H1 (cell line): ENCODE measurements around the gene NDC1. TPM values are rescaled to one million over a fixed set of nuclear protein-coding genes. Genes with fewer than 3 reads are reported as not detected.

Experiments used
- CTCF ChIA-PET: fragments of 300-600 bp; sonication (Branson Sonifier 250); formaldehyde crosslinking; loops from one replicate; lab custom pipeline; 2021; ENCODE audit not compliant: partially characterized antibody; lab: Charles Lee
- POLR2A ChIA-PET: fragments of 300-600 bp; sonication (Branson Sonifier 250); formaldehyde crosslinking; loops from one replicate; lab custom pipeline; 2021; ENCODE audit warnings: inconsistent platforms; ENCODE audit not compliant: partially characterized antibody; lab: Charles Lee
- DNase-seq, 2 experiments: peaks; one replicate each; pipeline versions ENCODE4 v3.0.0 to v3.0.0-alpha.2; 2010 to 2022; ENCODE audit warnings: low spot score in 2 of 2, low read depth in 1 of 2, mixed read lengths in 1 of 2
- FAIRE-seq: peaks from 2 replicates; lab custom pipeline; 2011; peaks lifted over from hg19 to GRCh38; lab: Jason Lieb, UNC
- H2AFZ ChIP-seq: 2 replicates; pipeline ENCODE4 v1.8.1; 2012; ENCODE audit warnings: low read length, inconsistent platforms
- H2AK5ac ChIP-seq: 2 replicates; pipeline ENCODE4 v1.6.1; 2013; ENCODE audit warnings: low read depth, low read length
- H2BK120ac ChIP-seq: replicated peaks from 2 replicates; pipeline ENCODE3; 2013; ENCODE audit warnings: low read depth, low read length, inconsistent platforms
- H2BK12ac ChIP-seq: 2 replicates; pipeline ENCODE4 v1.6.1; 2013; ENCODE audit warnings: low read depth, low read length
- H2BK15ac ChIP-seq: 2 replicates; pipeline ENCODE4 v1.6.1; 2013; ENCODE audit warnings: low read length
- H2BK20ac ChIP-seq: 2 replicates; pipeline ENCODE4 v1.6.1; 2013; ENCODE audit warnings: low read length
- H2BK5ac ChIP-seq: 2 replicates; pipeline ENCODE4 v1.6.1; 2013; ENCODE audit warnings: low read depth, low read length
- H3K14ac ChIP-seq: 2 replicates; pipeline ENCODE4 v1.6.1; 2013; ENCODE audit warnings: inconsistent platforms; ENCODE audit not compliant: insufficient read length
- H3K18ac ChIP-seq: 2 replicates; pipeline ENCODE4 v1.6.1; 2013; ENCODE audit warnings: low read length; ENCODE audit errors: extremely low read depth
- H3K23ac ChIP-seq: 2 replicates; pipeline ENCODE4 v1.6.1; 2013; ENCODE audit warnings: inconsistent platforms; ENCODE audit not compliant: insufficient read length
- H3K23me2 ChIP-seq: 2 replicates; pipeline ENCODE4 v1.6.1; 2013; ENCODE audit warnings: low read depth, low read length
- H3K27ac ChIP-seq: 2 replicates; pipeline ENCODE4 v1.6.1; 2011; ENCODE audit warnings: low read depth, low read length, inconsistent platforms
- H3K27me3 ChIP-seq, 4 experiments: replicated peaks in 1 of 4; 1 replicate in 1 of 4; 2 replicates in 3 of 4; pipeline versions ENCODE4 v1.6.1 to v1.8.1; 2011 to 2013; ENCODE audit warnings: low read length in 3 of 4, mild to moderate bottlenecking in 3 of 4, inconsistent platforms in 2 of 4, mixed read lengths in 2 of 4, moderate library complexity in 1 of 4; ENCODE audit not compliant: control insufficient read depth in 3 of 4, insufficient read depth in 3 of 4; ENCODE audit errors: extremely low read depth in 1 of 4
- H3K36me3 ChIP-seq, 4 experiments: 2 replicates each; pipeline versions ENCODE4 v1.6.1 to v1.8.1; 2011 to 2013; ENCODE audit warnings: mild to moderate bottlenecking in 4 of 4, low read length in 3 of 4, moderate library complexity in 2 of 4, control low read depth in 1 of 4, inconsistent platforms in 1 of 4; ENCODE audit not compliant: insufficient read depth in 4 of 4, control insufficient read depth in 2 of 4
- H3K4ac ChIP-seq: replicated peaks from 2 replicates; pipeline ENCODE3; 2013; ENCODE audit warnings: low read length, low read depth, mixed read lengths, inconsistent platforms; ENCODE audit not compliant: insufficient read length
- H3K4me1 ChIP-seq, 4 experiments: replicated peaks in 1 of 4; 1 replicate in 1 of 4; 2 replicates in 3 of 4; pipeline versions ENCODE4 v1.6.1 to v1.8.1; 2011 to 2013; ENCODE audit warnings: low read length in 3 of 4, inconsistent platforms in 2 of 4, mixed read lengths in 1 of 4; ENCODE audit not compliant: insufficient read depth in 4 of 4, control insufficient read depth in 3 of 4
- H3K4me2 ChIP-seq, 2 experiments: 2 replicates each; pipeline versions ENCODE4 v1.6.1 to v1.8.1; 2011 to 2013; ENCODE audit warnings: low read depth in 2 of 2, low read length in 2 of 2, control low read depth in 1 of 2, inconsistent platforms in 1 of 2, mild to moderate bottlenecking in 1 of 2; ENCODE audit not compliant: insufficient read depth in 1 of 2
- H3K4me3 ChIP-seq, 4 experiments: fragments of 200-600, 300-600 bp in 1 of 4; sonication (generic), shearing (Covaris generic), sonication (Bioruptor Twin) in 1 of 4; 2 replicates each; pipeline versions ENCODE4 v1.5.1 to v1.8.1; 2011 to 2016; ENCODE audit warnings: low read length in 4 of 4, low read depth in 3 of 4, control low read depth in 2 of 4, inconsistent platforms in 2 of 4, mild to moderate bottlenecking in 2 of 4, mixed read lengths in 1 of 4, moderate library complexity in 1 of 4; ENCODE audit not compliant: insufficient read depth in 2 of 4; ENCODE audit errors: extremely low read depth in 1 of 4
- H3K56ac ChIP-seq: replicated peaks from 2 replicates; pipeline ENCODE3; 2013; ENCODE audit warnings: low read depth, mild to moderate bottlenecking, mixed read lengths, low read length, inconsistent platforms; ENCODE audit not compliant: insufficient read length
- H3K79me1 ChIP-seq: 2 replicates; pipeline ENCODE4 v1.6.1; 2013; ENCODE audit warnings: low read depth, low read length, control low read depth
- H3K79me2 ChIP-seq, 2 experiments: 2 replicates each; pipeline versions ENCODE4 v1.6.1 to v1.8.1; 2012 to 2013; ENCODE audit warnings: low read length in 2 of 2, mild to moderate bottlenecking in 2 of 2, inconsistent platforms in 1 of 2; ENCODE audit not compliant: insufficient read depth in 2 of 2, control insufficient read depth in 1 of 2
- H3K9ac ChIP-seq, 4 experiments: replicated peaks in 1 of 4; 1 replicate in 1 of 4; 2 replicates in 3 of 4; pipeline versions ENCODE4 v1.6.1 to v1.8.1; 2011 to 2013; ENCODE audit warnings: low read depth in 3 of 4, low read length in 3 of 4, control low read depth in 2 of 4, mild to moderate bottlenecking in 2 of 4, moderate library complexity in 2 of 4, inconsistent platforms in 1 of 4; ENCODE audit errors: extremely low read depth in 1 of 4
- H3K9me3 ChIP-seq, 2 experiments: 2 replicates each; pipeline versions ENCODE4 v1.6.1 to v1.8.1; 2012 to 2013; ENCODE audit warnings: mild to moderate bottlenecking in 2 of 2, moderate library complexity in 2 of 2, control low read depth in 1 of 2, inconsistent platforms in 1 of 2, low read depth in 1 of 2, low read length in 1 of 2, mixed read lengths in 1 of 2; ENCODE audit not compliant: insufficient read depth in 2 of 2
- H4K20me1 ChIP-seq, 2 experiments: replicated peaks in 1 of 2; 2 replicates each; pipeline versions ENCODE3 to v1.8.1; 2011 to 2013; ENCODE audit warnings: inconsistent platforms in 2 of 2, low read length in 2 of 2, mild to moderate bottlenecking in 1 of 2; ENCODE audit not compliant: insufficient read depth in 2 of 2, control insufficient read depth in 1 of 2
- H4K5ac ChIP-seq: 2 replicates; pipeline ENCODE4 v1.6.1; 2013; ENCODE audit warnings: low read length, low read depth, mixed read lengths, inconsistent platforms; ENCODE audit not compliant: insufficient read length
- H4K8ac ChIP-seq: 2 replicates; pipeline ENCODE4 v1.8.0; 2013; ENCODE audit warnings: mild to moderate bottlenecking, moderate library complexity, low read length, inconsistent platforms; ENCODE audit not compliant: insufficient read depth; ENCODE audit errors: extremely low read depth
- H4K91ac ChIP-seq: replicated peaks from 2 replicates; pipeline ENCODE3; 2013; ENCODE audit warnings: low read length, mixed read lengths, inconsistent platforms; ENCODE audit not compliant: insufficient read length
- ATF3 ChIP-seq: IDR thresholded peaks from 2 replicates; pipeline ENCODE4 v1.6.1; 2011; ENCODE audit warnings: low read depth, mild to moderate bottlenecking, low read length; ENCODE audit not compliant: insufficient read depth
- KDM5A ChIP-seq: fragments of 200-600 bp; IDR thresholded peaks from 2 replicates; pipeline ENCODE4 v1.7.1; 2012; ENCODE audit warnings: mild to moderate bottlenecking, low read length, inconsistent platforms, mixed read lengths
- RFX5 ChIP-seq: IDR thresholded peaks from 2 replicates; pipeline ENCODE4 v1.6.1; 2011; ENCODE audit warnings: low read depth, low read length, improper control_type of control experiment, borderline replicate concordance
- SIN3A ChIP-seq, 2 experiments: IDR thresholded peaks in 1 of 2; conservative IDR thresholded peaks in 1 of 2; 2 replicates each; pipeline ENCODE4 v1.6.1; 2011 to 2012; ENCODE audit warnings: low read length in 2 of 2, improper control_type of control experiment in 1 of 2, low read depth in 1 of 2, mild to moderate bottlenecking in 1 of 2
- TAF7 ChIP-seq: optimal IDR thresholded peaks from 2 replicates; pipeline ENCODE3; 2011; ENCODE audit warnings: low read depth, mild to moderate bottlenecking, inconsistent platforms, low read length, moderate library complexity, borderline replicate concordance
- TCF12 ChIP-seq: IDR thresholded peaks from 2 replicates; pipeline ENCODE4 v1.6.1; 2011; ENCODE audit warnings: low read depth, mild to moderate bottlenecking, low read length
- YY1 ChIP-seq: IDR thresholded peaks from 2 replicates; pipeline ENCODE4 v1.6.1; 2011; ENCODE audit warnings: low read depth, mild to moderate bottlenecking, low read length
- WGBS, 2 experiments: shearing (Covaris generic) in 1 of 2; methylation state at CpG; one replicate each; pipeline versions ENCODE4 v1.1.6 to v1.1.7; 2013 to 2015; ENCODE audit warnings: low lambda C conversion rate in 2 of 2, mixed read lengths in 2 of 2, inconsistent platforms in 1 of 2, low coverage in 1 of 2, missing lambda C conversion rate in 1 of 2; ENCODE audit not compliant: insufficient replicate concordance in 2 of 2, insufficient coverage in 1 of 2, insufficient read length in 1 of 2; ENCODE audit errors: extremely low coverage in 1 of 2, missing lambda C conversion rate in 1 of 2; 5-methylcytosine and 5-hydroxymethylcytosine counted together
- polyA plus RNA-seq, 7 experiments: library from polyadenylated mRNA; depleted of rRNA in 3 of 7; stranded (reverse) in 5 of 7; unstranded in 2 of 7; fragments of >200 nt in 5 of 7; fragments of 200-250 nt in 2 of 7; gene quantifications; 1 replicate in 5 of 7; 2 replicates in 1 of 7; 4 replicates in 1 of 7; pipeline versions ENCODE4 v1.2.1 to v1.2.3, GENCODE V29; 2011 to 2013; ENCODE audit warnings: missing spikeins in 2 of 7, mixed read lengths in 2 of 7
- total RNA-seq: library from RNA; stranded (reverse); fragmentation: NEBNext Ultra II Directional; extraction: Animal tissue kit (Norgen Biotek cat#: 25700); gene quantifications from 2 replicates; pipeline ENCODE4 v1.2.1, GENCODE V29; 2021

The NDC1 gene
- total and polyA plus RNA-seq, 2 of the 8 experiments (the other 6 are each of a cell fraction or from before 2014, with no cell fraction given), result 62.9 to 66.1 TPM

GRCh38 chr1:53807916-53808315 lies 30.2 kb downstream of the NDC1 start:
- Histone ChIP-seq H3K4me3 (no peak overlapping the region), H3K27ac (no peak overlapping the region), H3K4me2 (no peak overlapping the region), H3K14ac (no peak overlapping the region), H3K79me1 (no peaks in the 10 kb centered on the region; the same call in 1 of the 2 replicates), H2BK12ac (no peak overlapping the region), H2BK20ac (no peak overlapping the region), H4K91ac (no peak overlapping the region), H2BK5ac (no peak overlapping the region), H3K23me2 (no peaks in the 10 kb centered on the region), H3K4me1 (no peaks in the 10 kb centered on the region; a peak in 1 of 7 replicates), H3K4ac (no peak overlapping the region), H2BK15ac (no peak overlapping the region), H4K5ac (no peak overlapping the region), H2BK120ac (no peak overlapping the region), H2AFZ (no peak overlapping the region), H3K36me3 (peaks cover 3 to 52% (median 17%) of the 10 kb centered on the region in 4 experiments; a peak in 7 of 8 replicates), H3K79me2 (peaks cover 0 to 6% of the 10 kb centered on the region in 2 experiments; a peak in 2 of 4 replicates), H4K8ac (no peak overlapping the region), H3K18ac (no peak overlapping the region), H3K56ac (no peak overlapping the region), H3K27me3 (no peaks in the 10 kb centered on the region), H3K9me3 (no peaks in the 10 kb centered on the region), H4K20me1 (no peaks in the 10 kb centered on the region), H3K23ac (no peak overlapping the region), H3K9ac (no peak overlapping the region), H2AK5ac (no peak overlapping the region)
- WGBS, 2 experiments, result 94% methylated on average over 5 of the region's 5 CpGs; no CpG with 5 or more reads in 1 of the 2 experiments
- DNase-seq (no peak), FAIRE-seq (no peak)
- TF ChIP-seq TAF7, result no peak
- no peak for TF ChIP-seq YY1
- TF ChIP-seq RFX5, result no peak
- TF ChIP-seq KDM5A, result no peak
- no peak for TF ChIP-seq ATF3
- no peak for TF ChIP-seq SIN3A (conservative IDR thresholded peaks at IDR 0.05 in 1 of 2, IDR thresholded peaks at IDR 0.05 in 1 of 2; ENCODE audit: low read depth in 1 of 2, low read length in 2 of 2)
- TF ChIP-seq TCF12, result no peak
- POLR2A ChIA-PET, result interaction anchor here (0.6 to 1.3 kb wide), 2 partner anchors 11 to 15 kb away, joined by 3 to 5 read pairs; no protein-coding TSS in a partner anchor
- CTCF ChIA-PET, result interaction anchor here (0.8 to 0.9 kb wide), 2 partner anchors 15 to 20 kb away, joined by 3 read pairs; no protein-coding TSS in a partner anchor
